Tibial nerve (tissue), 3 donors: Measurements from ENCODE around the gene FAM83E.
"Not testable (repeated sequence)": the region's sequence is repeated elsewhere in the genome, so short reads cannot be mapped to it uniquely, and the experiment has no call there.

ENCODE experiments used
- CTCF ChIP-seq, 5 experiments: fragments of 200-600 bp in 3 of 5; fragments of 450-650 bp in 2 of 5; sonication (generic) in 3 of 5; IDR thresholded peaks; one replicate each; pipeline ENCODE4 v1.5.1; 2016 to 2019; ENCODE audit warnings: antibody characterized with exemption in 5 of 5, mild to moderate bottlenecking in 3 of 5, moderate library complexity in 2 of 5
- POLR2A ChIP-seq, 2 donors: fragments of 450-650 bp; IDR thresholded peaks; one replicate each; pipeline ENCODE4 v1.6.1; 2017; ENCODE audit warnings: antibody characterized with exemption in 2 of 2, mild to moderate bottlenecking in 2 of 2, moderate library complexity in 2 of 2

- TF ChIP-seq CTCF, POLR2A (IDR thresholded peaks at IDR 0.05): not testable (repeated sequence)
These were observed 17.4 kb upstream of the FAM83E start for GRCh38 chr19:48632286-48632685.
